Measurements from ENCODE around the gene ANKRD12. TPM values are rescaled to one million over a fixed set of nuclear protein-coding genes. Genes with fewer than 3 reads are reported as not detected.

Gene ANKRD12
- total and polyA plus RNA-seq, 2 of the 4 experiments (the other 2 are of a cell fraction), result 2.6 to 12.9 TPM

GRCh38 chr18:9188359-9189231 lies 52.0 kb downstream of the ANKRD12 start:
- WGBS, 2 experiments (ENCODE audit: extremely low coverage in 2 of 2, insufficient read length in 1 of 2), result no CpG with 5 or more reads among the region's 3 CpGs
- CTCF ChIA-PET, result no interaction called here

More at GRCh38 chr18:9188359-9189231, 52.0 kb downstream of the ANKRD12 start:
- 0 out of 2 replicates have a peak overlapping the region, but pooled peaks have one; percentile 39 for H3K23ac ChIP-seq (ENCODE audit: low read depth, low read length)
- intact Hi-C loops (cut with micrococcal nuclease) (no loop called here), in situ Hi-C loops (cut with MboI; ENCODE audit: low sequenced_read_pairs) (no loop called here), dilution Hi-C loops (cut with HindIII; ENCODE audit: low sequenced_read_pairs, unreplicated experiment) (no loop called here)
- H4K8ac ChIP-seq (ENCODE audit: low read depth in 2 of 2, low read length in 2 of 2), result no peak overlapping the region
- H3K14ac ChIP-seq (replicated peaks; ENCODE audit: low read depth, low read length), result no peak overlapping the region; the same call in 1 of the 2 replicates
- no peak overlapping the region for H3K4me2 ChIP-seq (ENCODE audit: low read depth, low read length)
- no peak overlapping the region for H2AFZ ChIP-seq (replicated peaks; ENCODE audit: low read length, poor library complexity)
- peaks cover 6% of the 10 kb centered on the region for H3K9me1 ChIP-seq (ENCODE audit: insufficient read depth, low read length)
- POLR2A ChIA-PET (ENCODE audit: unreplicated experiment), result no interaction called here
- peaks cover 36 to 53% of the 10 kb centered on the region in 2 experiments for H3K79me1 ChIP-seq (ENCODE audit: low read depth in 1 of 2, low read length in 2 of 2)
- H2BK20ac ChIP-seq (ENCODE audit: low read depth, low read length), result no peak overlapping the region
- peaks cover 4% of the 10 kb centered on the region for H4K20me1 ChIP-seq (ENCODE audit: insufficient read depth, low read length)
- H2BK15ac ChIP-seq (ENCODE audit: low read depth, low read length), result no peak overlapping the region
- no peak overlapping the region for H2AK5ac ChIP-seq (ENCODE audit: low read depth, low read length)
- H3K4ac ChIP-seq (ENCODE audit: low read depth, low read length), result no peak overlapping the region
- no peak overlapping the region for H3K9ac ChIP-seq (ENCODE audit: low read depth, low read length)
- no TSS peak for BruUV-seq (replicated peaks)
- no peak overlapping the region for H3K27ac ChIP-seq (ENCODE audit: insufficient read depth, low read length)
- no peak overlapping the region for H3K18ac ChIP-seq (ENCODE audit: low read depth, low read length)
- no peaks in the 10 kb centered on the region for H3K9me3 ChIP-seq (ENCODE audit: control insufficient read depth, insufficient read depth, low read length)
- no peak overlapping the region for H2BK120ac ChIP-seq (ENCODE audit: low read depth, low read length)
- H2AK9ac ChIP-seq (replicated peaks; ENCODE audit: low read depth, low read length, poor library complexity), result no peak overlapping the region
- H3K36me3 ChIP-seq (ENCODE audit: control insufficient read depth, insufficient read depth, low read length), result peaks cover 11% of the 10 kb centered on the region
- TF ChIP-seq, protein P1, sequence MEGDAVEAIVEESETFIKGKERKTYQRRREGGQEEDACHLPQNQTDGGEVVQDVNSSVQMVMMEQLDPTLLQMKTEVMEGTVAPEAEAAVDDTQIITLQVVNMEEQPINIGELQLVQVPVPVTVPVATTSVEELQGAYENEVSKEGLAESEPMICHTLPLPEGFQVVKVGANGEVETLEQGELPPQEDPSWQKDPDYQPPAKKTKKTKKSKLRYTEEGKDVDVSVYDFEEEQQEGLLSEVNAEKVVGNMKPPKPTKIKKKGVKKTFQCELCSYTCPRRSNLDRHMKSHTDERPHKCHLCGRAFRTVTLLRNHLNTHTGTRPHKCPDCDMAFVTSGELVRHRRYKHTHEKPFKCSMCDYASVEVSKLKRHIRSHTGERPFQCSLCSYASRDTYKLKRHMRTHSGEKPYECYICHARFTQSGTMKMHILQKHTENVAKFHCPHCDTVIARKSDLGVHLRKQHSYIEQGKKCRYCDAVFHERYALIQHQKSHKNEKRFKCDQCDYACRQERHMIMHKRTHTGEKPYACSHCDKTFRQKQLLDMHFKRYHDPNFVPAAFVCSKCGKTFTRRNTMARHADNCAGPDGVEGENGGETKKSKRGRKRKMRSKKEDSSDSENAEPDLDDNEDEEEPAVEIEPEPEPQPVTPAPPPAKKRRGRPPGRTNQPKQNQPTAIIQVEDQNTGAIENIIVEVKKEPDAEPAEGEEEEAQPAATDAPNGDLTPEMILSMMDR (conservative IDR thresholded peaks at IDR 0.05; ENCODE audit: low read depth, low read length), result no peak
- TF ChIP-seq RCOR1 (IDR thresholded peaks at IDR 0.05; ENCODE audit: insufficient replicate concordance, low read length), result no peak
- TF ChIP-seq, protein P2, sequence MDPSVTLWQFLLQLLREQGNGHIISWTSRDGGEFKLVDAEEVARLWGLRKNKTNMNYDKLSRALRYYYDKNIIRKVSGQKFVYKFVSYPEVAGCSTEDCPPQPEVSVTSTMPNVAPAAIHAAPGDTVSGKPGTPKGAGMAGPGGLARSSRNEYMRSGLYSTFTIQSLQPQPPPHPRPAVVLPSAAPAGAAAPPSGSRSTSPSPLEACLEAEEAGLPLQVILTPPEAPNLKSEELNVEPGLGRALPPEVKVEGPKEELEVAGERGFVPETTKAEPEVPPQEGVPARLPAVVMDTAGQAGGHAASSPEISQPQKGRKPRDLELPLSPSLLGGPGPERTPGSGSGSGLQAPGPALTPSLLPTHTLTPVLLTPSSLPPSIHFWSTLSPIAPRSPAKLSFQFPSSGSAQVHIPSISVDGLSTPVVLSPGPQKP (IDR thresholded peaks at IDR 0.05; ENCODE audit: borderline replicate concordance, low read depth, low read length), result no peak
- TF ChIP-seq, protein P3, sequence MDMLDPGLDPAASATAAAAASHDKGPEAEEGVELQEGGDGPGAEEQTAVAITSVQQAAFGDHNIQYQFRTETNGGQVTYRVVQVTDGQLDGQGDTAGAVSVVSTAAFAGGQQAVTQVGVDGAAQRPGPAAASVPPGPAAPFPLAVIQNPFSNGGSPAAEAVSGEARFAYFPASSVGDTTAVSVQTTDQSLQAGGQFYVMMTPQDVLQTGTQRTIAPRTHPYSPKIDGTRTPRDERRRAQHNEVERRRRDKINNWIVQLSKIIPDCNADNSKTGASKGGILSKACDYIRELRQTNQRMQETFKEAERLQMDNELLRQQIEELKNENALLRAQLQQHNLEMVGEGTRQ (IDR thresholded peaks at IDR 0.05; ENCODE audit: low read depth, low read length), result no peak
- no peak for TF ChIP-seq NFE2L2 (IDR thresholded peaks at IDR 0.05; ENCODE audit: low read depth, low read length)
- TF ChIP-seq MAFK (IDR thresholded peaks at IDR 0.05; ENCODE audit: low read depth, low read length), result no peak
- no peak for TF ChIP-seq RAD21 (IDR thresholded peaks at IDR 0.05; ENCODE audit: low read length)
- TF ChIP-seq MAZ (IDR thresholded peaks at IDR 0.05; ENCODE audit: borderline replicate concordance, low read depth, low read length), result no peak
- no peak for TF ChIP-seq SMC3 (IDR thresholded peaks at IDR 0.05; ENCODE audit: low read depth, low read length)
- no peak for TF ChIP-seq CHD1 (IDR thresholded peaks at IDR 0.05; ENCODE audit: low read depth, low read length)
- TF ChIP-seq CEBPB (IDR thresholded peaks at IDR 0.05; ENCODE audit: low read depth, low read length), result no peak
- no peak for TF ChIP-seq BHLHE40 (IDR thresholded peaks at IDR 0.05; ENCODE audit: low read depth, low read length)
- no peak for TF ChIP-seq MXI1 (IDR thresholded peaks at IDR 0.05; ENCODE audit: borderline replicate concordance, low read depth, low read length)
- no peak overlapping the region for H4K91ac ChIP-seq (ENCODE audit: insufficient read depth, low read depth, low read length)
- H3K56ac ChIP-seq (ENCODE audit: extremely low read depth, insufficient read depth, low read length), result no peak overlapping the region
- no peaks in the 10 kb centered on the region for H3K4me1 ChIP-seq (ENCODE audit: control insufficient read depth, insufficient read depth, low read length)
- no peak for ATAC-seq (ENCODE audit: low read depth)
- no peak for DNase-seq
- H3K4me3 ChIP-seq (ENCODE audit: insufficient read depth, low read depth, low read length), result no peak overlapping the region
- H2BK5ac ChIP-seq (ENCODE audit: low read depth, low read length, poor library complexity, severe bottlenecking), result no peak overlapping the region
- no peaks in the 10 kb centered on the region for H3K27me3 ChIP-seq (ENCODE audit: control insufficient read depth, insufficient read depth, low read length)
- no peak overlapping the region for H4K5ac ChIP-seq (ENCODE audit: low read depth, low read length)
